Measurements from ENCODE around the gene OAT. TPM values are rescaled to one million over a fixed set of nuclear protein-coding genes. Genes with fewer than 3 reads are reported as not detected.

OAT gene
- total RNA-seq, 1 donor from 2014 or later, result 45.8 TPM

GRCh38 chr10:124367414-124367813, 51.3 kb downstream of the OAT start:
- Mint-ChIP-seq H3K4me1 (ENCODE audit: low read depth) (no peaks in the 10 kb centered on the region), H3K9me3 (no peaks in the 10 kb centered on the region), H3K27me3 (ENCODE audit: low read depth) (peaks cover 8% of the 10 kb centered on the region), H3K4me3 (ENCODE audit: low read depth) (no peak overlapping the region), H3K36me3 (ENCODE audit: low read depth) (no peaks in the 10 kb centered on the region), H3K27ac (no peak overlapping the region)
- intact Hi-C loops (cut with micrococcal nuclease), result no loop called here
- DNase-seq (ENCODE audit: low spot score), result no peak

GRCh38 chr10:124366825-124367224, 51.9 kb downstream of the OAT start:
- Mint-ChIP-seq H3K27ac (no peak overlapping the region), H3K36me3 (ENCODE audit: low read depth) (no peaks in the 10 kb centered on the region), H3K4me1 (ENCODE audit: low read depth) (no peaks in the 10 kb centered on the region), H3K9me3 (no peaks in the 10 kb centered on the region), H3K27me3 (ENCODE audit: low read depth) (peaks cover 4% of the 10 kb centered on the region), H3K4me3 (ENCODE audit: low read depth) (no peak overlapping the region)
- intact Hi-C loops (cut with micrococcal nuclease), result no loop called here
- no peak for DNase-seq (ENCODE audit: low spot score)

GRCh38 chr10:124366343-124366742, 52.4 kb downstream of the OAT start:
- intact Hi-C loops (cut with micrococcal nuclease), result no loop called here
- H3K4me1 Mint-ChIP-seq (ENCODE audit: low read depth), result no peaks in the 10 kb centered on the region
- DNase-seq (ENCODE audit: low spot score), result no peak

DNA sequence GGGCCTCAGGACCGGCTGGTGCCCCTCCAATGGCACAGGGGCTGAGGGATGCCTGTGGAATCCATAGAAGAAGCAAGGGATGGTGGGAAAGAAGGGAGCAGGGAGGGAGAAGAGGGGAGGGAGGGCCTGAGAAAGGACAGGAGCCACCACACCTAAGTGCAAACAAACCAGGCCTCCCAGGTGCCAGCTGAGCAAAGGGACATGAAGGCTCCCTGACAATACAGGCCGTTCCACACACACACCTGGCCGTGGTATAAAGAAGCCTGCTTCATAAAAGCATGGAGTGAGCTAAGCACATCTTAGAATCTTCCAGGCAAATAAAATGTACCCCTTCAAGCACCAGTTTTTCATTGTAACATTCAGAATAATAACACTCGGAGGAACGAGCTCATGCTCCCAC, 54.0 kb downstream of the OAT start:
- Mint-ChIP-seq H3K36me3 (ENCODE audit: low read depth) (no peaks in the 10 kb centered on the region), H3K4me3 (ENCODE audit: low read depth) (no peak overlapping the region), H3K27me3 (ENCODE audit: low read depth) (no peaks in the 10 kb centered on the region), H3K4me1 (ENCODE audit: low read depth) (no peaks in the 10 kb centered on the region), H3K9me3 (peaks cover 2% of the 10 kb centered on the region), H3K27ac (no peak overlapping the region)
- DNase-seq (ENCODE audit: low spot score), result no peak
- intact Hi-C loops (cut with micrococcal nuclease), result no loop called here

More at GRCh38 chr10:124366343-124366742, 52.4 kb downstream of the OAT start:
- no peaks in the 10 kb centered on the region for H3K36me3 Mint-ChIP-seq (ENCODE audit: low read depth)
- H3K27me3 Mint-ChIP-seq (ENCODE audit: low read depth), result peaks cover 3% of the 10 kb centered on the region
- no peaks in the 10 kb centered on the region for H3K9me3 Mint-ChIP-seq
- no peak overlapping the region for H3K27ac Mint-ChIP-seq
- H3K4me3 Mint-ChIP-seq (ENCODE audit: low read depth), result no peak overlapping the region

GRCh38 chr10:124362568-124362967, 56.2 kb downstream of the OAT start:
- H3K4me1 Mint-ChIP-seq (ENCODE audit: low read depth), result no peaks in the 10 kb centered on the region
- H3K9me3 Mint-ChIP-seq, result peaks cover 4% of the 10 kb centered on the region
- peaks cover 4% of the 10 kb centered on the region for H3K27me3 Mint-ChIP-seq (ENCODE audit: low read depth)
- H3K36me3 Mint-ChIP-seq (ENCODE audit: low read depth), result no peaks in the 10 kb centered on the region
- H3K4me3 Mint-ChIP-seq (ENCODE audit: low read depth), result no peak overlapping the region
- no peak overlapping the region for H3K27ac Mint-ChIP-seq
- intact Hi-C loops (cut with micrococcal nuclease), result no loop called here
- no peak for DNase-seq (ENCODE audit: low spot score)

DNA sequence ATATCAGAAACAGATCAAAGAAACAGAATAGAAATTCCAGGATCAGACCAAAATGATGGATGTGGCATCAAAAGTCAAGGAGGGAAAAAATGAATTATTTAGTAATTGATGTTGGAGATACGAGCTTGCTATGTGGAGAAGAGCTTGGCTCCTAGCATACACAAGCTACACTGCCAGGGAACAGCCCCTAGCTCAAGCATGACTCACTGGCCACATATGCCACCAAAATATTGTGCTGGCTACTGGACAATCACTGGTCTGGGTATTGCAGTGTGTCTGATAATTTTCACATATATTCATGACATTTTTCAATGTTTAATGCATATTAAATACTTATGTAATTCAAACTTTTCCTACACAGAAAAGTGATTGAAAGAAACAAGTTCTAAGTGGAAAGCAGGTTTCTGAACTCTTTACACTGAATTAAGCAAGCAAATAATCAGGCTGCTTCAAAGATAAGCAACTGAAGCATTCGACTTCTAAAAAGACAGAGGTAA, 59.3 kb downstream of the OAT start:
- Mint-ChIP-seq H3K27me3 (ENCODE audit: low read depth) (peaks cover 4% of the 10 kb centered on the region), H3K4me1 (ENCODE audit: low read depth) (peaks cover 4% of the 10 kb centered on the region), H3K27ac (no peak overlapping the region), H3K36me3 (ENCODE audit: low read depth) (no peaks in the 10 kb centered on the region), H3K9me3 (peaks cover 4% of the 10 kb centered on the region), H3K4me3 (ENCODE audit: low read depth) (no peak overlapping the region)
- DNase-seq (ENCODE audit: low spot score), result no peak
- intact Hi-C loops (cut with micrococcal nuclease), result no loop called here

- H3K4me3 Mint-ChIP-seq (ENCODE audit: low read depth), result no peak overlapping the region
Observed at GRCh38 chr10:124357561-124357885, 61.2 kb downstream of the OAT start.

GRCh38 chr10:124356701-124357560, 61.8 kb downstream of the OAT start:
- H3K4me1 Mint-ChIP-seq (ENCODE audit: low read depth), result peaks cover 4% of the 10 kb centered on the region
- intact Hi-C loops (cut with micrococcal nuclease), result no loop called here
- no peak overlapping the region for H3K4me3 Mint-ChIP-seq (ENCODE audit: low read depth)
- DNase-seq (ENCODE audit: low spot score), result no peak
- peaks cover 4% of the 10 kb centered on the region for H3K27me3 Mint-ChIP-seq (ENCODE audit: low read depth)
- H3K36me3 Mint-ChIP-seq (ENCODE audit: low read depth), result no peaks in the 10 kb centered on the region
- no peak overlapping the region for H3K27ac Mint-ChIP-seq
- peaks cover 4% of the 10 kb centered on the region for H3K9me3 Mint-ChIP-seq

More at GRCh38 chr10:124357561-124357885, 61.2 kb downstream of the OAT start:
- H3K4me1 Mint-ChIP-seq (ENCODE audit: low read depth), result peaks cover 4% of the 10 kb centered on the region
- DNase-seq (ENCODE audit: low spot score), result no peak
- intact Hi-C loops (cut with micrococcal nuclease), result no loop called here
- no peaks in the 10 kb centered on the region for H3K36me3 Mint-ChIP-seq (ENCODE audit: low read depth)
- H3K27me3 Mint-ChIP-seq (ENCODE audit: low read depth), result peaks cover 4% of the 10 kb centered on the region
- H3K27ac Mint-ChIP-seq, result no peak overlapping the region
- peaks cover 4% of the 10 kb centered on the region for H3K9me3 Mint-ChIP-seq

DNA sequence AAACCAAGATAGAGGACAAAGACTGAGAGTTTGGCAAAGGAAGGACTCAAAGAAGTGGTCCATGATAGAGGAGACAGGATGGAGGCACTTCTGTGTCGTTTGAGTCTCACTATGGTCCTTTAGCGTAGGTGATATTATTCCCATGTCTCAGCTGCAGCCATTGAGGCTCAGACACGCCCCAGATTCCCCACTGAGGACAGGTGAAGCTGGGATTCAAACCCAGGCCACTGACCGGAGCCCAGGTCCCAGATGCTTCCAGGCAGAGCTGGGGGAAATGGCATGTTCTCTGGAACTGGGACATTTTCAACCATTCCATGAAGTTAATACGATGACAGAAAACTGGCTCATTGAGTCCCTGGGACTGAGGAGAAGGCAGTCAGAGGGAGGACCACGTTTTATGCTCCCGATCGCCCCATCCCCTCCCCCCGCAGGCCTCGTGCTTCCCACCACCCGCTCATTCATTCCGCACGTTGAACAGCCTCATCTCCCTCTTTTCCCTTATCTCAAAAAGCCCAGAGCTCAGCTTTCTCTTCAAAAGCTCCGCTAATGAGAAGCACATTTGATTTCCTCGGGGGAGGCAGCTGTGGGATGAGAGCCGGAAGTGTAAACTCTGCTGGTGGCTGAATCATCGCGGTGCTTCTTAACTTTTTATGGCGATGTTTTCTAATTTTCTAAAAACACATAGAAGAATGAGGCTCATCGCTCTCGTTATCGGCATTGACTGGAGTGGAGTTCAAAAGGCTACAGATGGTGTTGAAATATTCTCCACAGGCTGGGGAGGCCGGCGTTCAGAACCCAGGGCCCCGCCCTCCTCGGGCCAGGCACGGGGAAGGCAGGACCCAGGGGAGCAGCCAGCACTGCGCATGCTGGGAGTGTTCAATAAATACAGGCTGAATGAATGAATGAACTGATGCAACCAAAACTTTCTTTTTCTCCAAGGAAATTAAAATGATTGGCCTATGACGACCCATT, 64.0 kb downstream of the OAT start:
- peak overlapping the region; percentile 59 for H3K27ac Mint-ChIP-seq
- intact Hi-C loops (cut with micrococcal nuclease), result no loop called here
- no peak for DNase-seq (ENCODE audit: low spot score)

DNA sequence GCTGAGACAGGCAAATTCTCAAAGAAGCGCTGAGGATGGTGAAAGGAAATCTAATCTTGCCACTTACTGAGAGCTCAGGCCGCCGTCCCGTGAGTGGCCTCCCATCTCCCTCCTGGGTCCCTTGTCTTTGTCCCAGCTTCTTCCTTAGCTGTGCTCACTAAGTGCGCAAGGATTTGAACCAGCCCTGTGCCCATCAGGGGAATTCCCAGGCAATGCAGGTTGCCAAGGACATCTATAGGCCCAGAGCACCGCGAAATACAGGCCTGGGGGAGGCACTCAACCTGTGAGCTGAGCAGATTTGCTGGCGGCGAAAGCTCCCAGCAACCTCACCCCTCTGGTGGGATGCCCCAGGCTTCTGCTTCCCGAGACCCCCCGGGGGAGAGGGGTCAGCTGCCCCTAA, 64.8 kb downstream of the OAT start:
- H3K27ac Mint-ChIP-seq, result no peak overlapping the region
- no peak for DNase-seq (ENCODE audit: low spot score)
- H3K9me3 Mint-ChIP-seq, result no peaks in the 10 kb centered on the region
- H3K4me3 Mint-ChIP-seq (ENCODE audit: low read depth), result no peak overlapping the region
- intact Hi-C loops (cut with micrococcal nuclease), result no loop called here
- peaks cover 4% of the 10 kb centered on the region for H3K4me1 Mint-ChIP-seq (ENCODE audit: low read depth)
- H3K36me3 Mint-ChIP-seq (ENCODE audit: low read depth), result no peaks in the 10 kb centered on the region
- H3K27me3 Mint-ChIP-seq (ENCODE audit: low read depth), result peaks cover 4% of the 10 kb centered on the region

More for the DNA sequence above, 64.0 kb downstream of the OAT start:
- H3K4me3 Mint-ChIP-seq (ENCODE audit: low read depth), result peak overlapping the region; percentile 76
- H3K36me3 Mint-ChIP-seq (ENCODE audit: low read depth), result no peaks in the 10 kb centered on the region
- H3K27me3 Mint-ChIP-seq (ENCODE audit: low read depth), result peaks cover 4% of the 10 kb centered on the region
- peaks cover 3% of the 10 kb centered on the region for H3K9me3 Mint-ChIP-seq
- peaks cover 4% of the 10 kb centered on the region for H3K4me1 Mint-ChIP-seq (ENCODE audit: low read depth)

DNA sequence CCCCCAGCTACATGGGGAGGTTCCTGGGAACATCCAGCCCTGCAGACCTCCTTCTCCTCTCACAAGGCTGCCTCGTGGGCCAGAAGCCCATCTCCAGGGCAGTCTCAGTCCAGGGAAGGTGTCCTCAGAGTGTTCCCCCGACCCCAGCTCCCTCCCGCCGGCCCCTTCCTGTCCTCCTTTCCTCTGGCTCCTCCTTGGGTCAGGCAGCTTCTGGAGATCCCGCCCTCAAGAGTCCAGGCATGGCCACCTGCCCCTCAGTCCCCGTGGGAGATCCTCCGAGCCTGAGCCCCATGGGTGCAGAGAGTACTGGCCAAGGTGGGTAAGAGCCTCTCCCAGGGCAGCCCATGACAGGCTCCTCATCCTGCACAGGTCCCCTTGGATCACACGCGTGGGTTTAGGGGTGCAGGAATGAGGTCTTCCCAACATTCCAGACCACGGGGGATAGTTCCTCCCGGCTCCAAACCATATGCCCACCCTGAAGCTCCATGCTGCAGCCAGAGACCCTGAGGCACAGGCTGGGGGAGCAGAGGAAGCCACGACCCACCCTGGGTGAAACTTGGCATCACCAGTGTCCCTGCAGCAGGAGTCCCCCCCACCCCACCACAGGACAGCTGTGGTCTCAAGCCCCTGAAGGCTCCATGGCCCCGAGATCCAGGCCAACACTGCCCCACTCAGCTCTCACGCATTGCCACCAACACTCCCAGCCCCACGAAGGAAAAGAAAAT, 65.5 kb downstream of the OAT start:
- no peak overlapping the region for H3K4me3 Mint-ChIP-seq (ENCODE audit: low read depth)
- peaks cover 1% of the 10 kb centered on the region for H3K27me3 Mint-ChIP-seq (ENCODE audit: low read depth)
- intact Hi-C loops (cut with micrococcal nuclease), result no loop called here

DNA sequence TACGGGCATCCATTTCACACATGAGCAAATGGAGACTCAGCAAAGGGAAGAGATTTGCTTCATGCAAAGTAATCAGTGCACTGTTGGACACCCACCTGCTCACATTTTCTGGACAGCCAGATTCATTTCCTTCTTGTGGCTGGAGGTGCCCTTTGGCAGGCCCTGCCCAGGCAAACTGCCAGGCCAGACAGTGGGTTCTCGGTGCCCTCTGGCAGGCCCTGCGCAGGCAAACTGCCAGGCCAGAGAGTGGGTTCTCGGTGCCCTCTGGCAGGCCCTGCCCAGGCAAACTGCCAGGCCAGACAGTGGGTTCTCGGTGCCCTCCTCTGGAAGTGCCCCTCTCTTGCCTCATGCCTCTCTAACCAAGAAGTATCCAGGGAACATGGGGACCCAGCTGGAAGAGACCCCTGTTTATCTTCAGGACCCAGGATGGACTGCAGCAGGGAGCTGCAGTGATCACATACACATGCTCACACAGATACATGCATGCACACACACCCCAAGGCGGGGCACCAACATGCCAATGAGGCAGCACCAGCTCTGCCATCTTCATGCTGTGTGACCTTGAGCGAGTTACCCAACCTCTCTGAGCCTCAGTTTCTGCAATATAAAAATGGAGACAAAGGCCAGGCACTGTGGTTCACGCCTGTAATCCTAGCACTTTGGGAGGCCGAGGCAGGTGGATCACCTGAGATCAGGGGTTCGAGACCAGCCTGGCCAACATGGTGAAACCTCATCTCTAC, 67.1 kb downstream of the OAT start:
- no peaks in the 10 kb centered on the region for H3K9me3 Mint-ChIP-seq
- peaks cover 4% of the 10 kb centered on the region for H3K4me1 Mint-ChIP-seq (ENCODE audit: low read depth)
- no peak overlapping the region for H3K27ac Mint-ChIP-seq
- DNase-seq (ENCODE audit: low spot score), result no peak
- intact Hi-C loops (cut with micrococcal nuclease), result no loop called here
- no peaks in the 10 kb centered on the region for H3K36me3 Mint-ChIP-seq (ENCODE audit: low read depth)
- H3K27me3 Mint-ChIP-seq (ENCODE audit: low read depth), result no peaks in the 10 kb centered on the region
- H3K4me3 Mint-ChIP-seq (ENCODE audit: low read depth), result no peak overlapping the region

More for the DNA sequence above, 65.5 kb downstream of the OAT start:
- Mint-ChIP-seq H3K36me3 (ENCODE audit: low read depth) (no peaks in the 10 kb centered on the region), H3K27ac (no peak overlapping the region), H3K9me3 (no peaks in the 10 kb centered on the region), H3K4me1 (ENCODE audit: low read depth) (peaks cover 4% of the 10 kb centered on the region)
- DNase-seq (ENCODE audit: low spot score), result no peak

All from activated T-helper 2 cell treated with anti-CD3 and anti-CD28 coated beads, Interferon-gamma antibody, Interleukin-2, Interleukin-4, amounts not matched to agents 10 μg/mL and 5 μg/mL and 100 μg/mL, durations not matched to agents 14 hours and 24 hours and 36 hours (primary cell).